Hepatocyte (in vitro differentiated cells): ENCODE results near the gene DSTN. TPM values are rescaled to one million over a fixed set of nuclear protein-coding genes. Genes with fewer than 3 reads are reported as not detected.

Experiments
- DNase-seq: peaks from one replicate; pipeline ENCODE4 v3.0.0-alpha.2; 2016; ENCODE audit warnings: low spot score
- H2AFZ ChIP-seq: fragments of 200-600 bp; sonication (generic); 2 replicates; pipeline ENCODE4 v1.6.0; 2016; ENCODE audit warnings: antibody characterized with exemption, mild to moderate bottlenecking
- H3K27ac ChIP-seq: fragments of 200-600 bp; sonication (generic); 2 replicates; pipeline ENCODE4 v1.5.1; 2016; ENCODE audit warnings: mild to moderate bottlenecking
- H3K27me3 ChIP-seq: fragments of 200-600 bp; sonication (generic); 2 replicates; pipeline ENCODE4 v1.6.1; 2016
- H3K36me3 ChIP-seq: fragments of 200-600 bp; sonication (generic); replicated peaks from 2 replicates; pipeline ENCODE4 v1.5.1; 2016; ENCODE audit warnings: low read depth; ENCODE audit not compliant: insufficient read depth
- H3K4me1 ChIP-seq: fragments of 200-600 bp; sonication (generic); 2 replicates; pipeline ENCODE4 v1.5.1; 2016; ENCODE audit warnings: mild to moderate bottlenecking, moderate library complexity; ENCODE audit not compliant: insufficient read depth
- H3K4me2 ChIP-seq: fragments of 200-600 bp; sonication (generic); 2 replicates; pipeline ENCODE4 v1.6.0; 2016
- H3K4me3 ChIP-seq: fragments of 200-600 bp; sonication (generic); 2 replicates; pipeline ENCODE4 v1.5.1; 2016; ENCODE audit warnings: mild to moderate bottlenecking
- H3K79me2 ChIP-seq: fragments of 200-600 bp; sonication (generic); 2 replicates; pipeline ENCODE4 v1.6.0; 2017; ENCODE audit warnings: mild to moderate bottlenecking
- H3K9me2 ChIP-seq: fragments of 200-600 bp; sonication (generic); replicated peaks from 2 replicates; pipeline ENCODE4 v1.6.0; 2017; ENCODE audit warnings: mild to moderate bottlenecking; ENCODE audit not compliant: insufficient read depth
- H3K9me3 ChIP-seq: fragments of 200-600 bp; sonication (generic); 2 replicates; pipeline ENCODE4 v1.5.1; 2016; ENCODE audit warnings: low read depth, mild to moderate bottlenecking
- H4K20me1 ChIP-seq: fragments of 200-600 bp; sonication (generic); 2 replicates; pipeline ENCODE4 v1.6.0; 2016; ENCODE audit warnings: mild to moderate bottlenecking; ENCODE audit not compliant: insufficient read depth, poor library complexity, severe bottlenecking
- CTCF ChIP-seq: fragments of 200-600 bp; sonication (generic); IDR thresholded peaks from 2 replicates; pipeline ENCODE4 v1.5.1; 2016; ENCODE audit warnings: antibody characterized with exemption, mild to moderate bottlenecking; ENCODE audit not compliant: poor library complexity
- EZH2 ChIP-seq: fragments of 200-600 bp; sonication (generic); IDR thresholded peaks from 2 replicates; pipeline ENCODE4 v1.6.1; 2016; ENCODE audit warnings: antibody characterized with exemption, mild to moderate bottlenecking, borderline replicate concordance
- EZH2phosphoT487 ChIP-seq: fragments of 200-600 bp; sonication (generic); IDR thresholded peaks from one replicate; pipeline ENCODE4 v1.6.1; 2018; ENCODE audit warnings: antibody characterized with exemption, mild to moderate bottlenecking, low read depth, moderate library complexity; ENCODE audit not compliant: unreplicated experiment, severe bottlenecking
- WGBS: methylation state at CpG from one replicate; pipeline ENCODE4 v1.1.6; 2016; ENCODE audit warnings: low lambda C conversion rate; ENCODE audit errors: missing lambda C conversion rate; 5-methylcytosine and 5-hydroxymethylcytosine counted together
- polyA plus RNA-seq: library from polyadenylated mRNA; unstranded; fragments of >200 nt; fragmentation: Nextera tagmentation; extraction: Ambion mirVana; gene quantifications from 2 replicates; pipeline ENCODE4 v1.2.1, GENCODE V29; 2016
- total RNA-seq: library from RNA; depleted of rRNA; stranded (reverse); fragments of >200 nt; gene quantifications from 2 replicates; pipeline ENCODE4 v1.2.3, GENCODE V29; 2014

DSTN gene
- total and polyA plus RNA-seq, 2 experiments from 2014 or later = 342 to 352 TPM

- no peak overlapping the region for H3K4me2 ChIP-seq
- DNase-seq = no peak
- H3K9me2 ChIP-seq = no peaks in the 10 kb centered on the region
- TF ChIP-seq CTCF = no peak
- H3K79me2 ChIP-seq = no peaks in the 10 kb centered on the region
- H3K4me3 ChIP-seq = no peak overlapping the region
- H3K36me3 ChIP-seq = peaks cover 6% of the 10 kb centered on the region
- H2AFZ ChIP-seq = no peak overlapping the region
- no peaks in the 10 kb centered on the region for H3K27me3 ChIP-seq
- 95% methylated on average over 20 of the region's 20 CpGs for WGBS
- peaks cover 17% of the 10 kb centered on the region for H3K4me1 ChIP-seq
- no peak overlapping the region for H3K27ac ChIP-seq
- no peaks in the 10 kb centered on the region for H3K9me3 ChIP-seq
- peaks cover 13% of the 10 kb centered on the region for H4K20me1 ChIP-seq
Observed at GRCh38 chr20:17617868-17618672, 48.2 kb downstream of the DSTN start.

GRCh38 chr20:17618673-17619013 lies 48.8 kb downstream of the DSTN start:
- Histone ChIP-seq H3K36me3 (peaks cover 6% of the 10 kb centered on the region), H4K20me1 (peaks cover 15% of the 10 kb centered on the region)

GRCh38 chr20:17619351-17620093 lies 49.6 kb downstream of the DSTN start:
- TF ChIP-seq CTCF (no peak), EZH2 (no peak), EZH2phosphoT487 (no peak)
- 85% methylated on average over 29 of the region's 29 CpGs for WGBS
- peaks cover 11% of the 10 kb centered on the region for H3K4me1 ChIP-seq
- no peaks in the 10 kb centered on the region for H3K27me3 ChIP-seq
- no peaks in the 10 kb centered on the region for H3K9me3 ChIP-seq
- no peak for DNase-seq
- H2AFZ ChIP-seq = no peak overlapping the region
- H3K79me2 ChIP-seq = no peaks in the 10 kb centered on the region
- no peaks in the 10 kb centered on the region for H3K9me2 ChIP-seq
- H4K20me1 ChIP-seq = peaks cover 19% of the 10 kb centered on the region
- no peak overlapping the region for H3K4me3 ChIP-seq
- no peak overlapping the region for H3K27ac ChIP-seq
- peaks cover 6% of the 10 kb centered on the region for H3K36me3 ChIP-seq
- H3K4me2 ChIP-seq = no peak overlapping the region

More at GRCh38 chr20:17618673-17619013, 48.8 kb downstream of the DSTN start:
- Histone ChIP-seq H3K4me3 (no peak overlapping the region), H3K27ac (no peak overlapping the region), H3K79me2 (no peaks in the 10 kb centered on the region), H3K4me1 (peaks cover 12% of the 10 kb centered on the region), H3K27me3 (no peaks in the 10 kb centered on the region), H3K9me3 (no peaks in the 10 kb centered on the region), H2AFZ (no peak overlapping the region), H3K9me2 (no peaks in the 10 kb centered on the region), H3K4me2 (no peak overlapping the region)
- WGBS = 95% methylated on average over 10 of the region's 10 CpGs
- no peak for DNase-seq
- no peak for TF ChIP-seq EZH2phosphoT487
